Prostate gland (tissue), 2 donors: ENCODE measurements around the gene RARB.

Source experiments
- CTCF ChIP-seq, 4 experiments: fragments of 200-600 bp in 2 of 4; fragments of 450-650 bp in 2 of 4; sonication (generic) in 2 of 4; IDR thresholded peaks; 1 replicate in 3 of 4; 2 replicates in 1 of 4; pipeline ENCODE4 v1.5.1; 2016 to 2019; ENCODE audit warnings: antibody characterized with exemption in 4 of 4, mild to moderate bottlenecking in 2 of 4, moderate library complexity in 2 of 4
- POLR2AphosphoS5 ChIP-seq: sonication (generic); formaldehyde crosslinking; IDR thresholded peaks from one replicate; pipeline ENCODE4 v1.6.1; 2017; ENCODE audit warnings: antibody characterized with exemption

GRCh38 chr3:25378786-25379311 is 49.2 kb upstream of the RARB start:
- TF ChIP-seq CTCF (IDR thresholded peaks at IDR 0.05) (no peak), POLR2AphosphoS5 (no peak)
